Natural killer cell (primary cell): ENCODE results near the gene SULT4A1. TPM values are rescaled to one million over a fixed set of nuclear protein-coding genes. Genes with fewer than 3 reads are reported as not detected.

Experiments
- ATAC-seq, 3 donors: fragments of 150-1000 bp in 2 of 3; fragments of 200-7000 bp in 1 of 3; cut with Tn5 transposase; 1 replicate in 1 of 3; 2 replicates in 2 of 3; pipeline ENCODE4 v1.10.0; 2021; ENCODE audit warnings: mild to moderate bottlenecking in 2 of 3, moderate library complexity in 2 of 3
- DNase-seq, 2 donors: peaks; one replicate each; pipeline versions ENCODE4 v3.0.0 to v3.0.0-alpha.2; 2013 to 2021; ENCODE audit warnings: mixed read lengths in 1 of 2
- H3K27ac ChIP-seq: one replicate; pipeline ENCODE4 v1.5.1; 2013; ENCODE audit warnings: mild to moderate bottlenecking, low read length
- H3K27me3 ChIP-seq: one replicate; pipeline ENCODE4 v1.6.1; 2013; ENCODE audit warnings: low read length; ENCODE audit not compliant: control insufficient read depth, insufficient read depth
- H3K36me3 ChIP-seq: one replicate; pipeline ENCODE4 v1.6.1; 2013; ENCODE audit warnings: low read length; ENCODE audit not compliant: control insufficient read depth, insufficient read depth
- H3K4me1 ChIP-seq: one replicate; pipeline ENCODE4 v1.6.1; 2013; ENCODE audit warnings: low read length; ENCODE audit not compliant: control insufficient read depth, insufficient read depth
- H3K4me3 ChIP-seq: one replicate; pipeline ENCODE4 v1.5.1; 2013; ENCODE audit warnings: low read length
- H3K9me3 ChIP-seq: one replicate; pipeline ENCODE4 v1.6.1; 2013; ENCODE audit warnings: low read length; ENCODE audit not compliant: control insufficient read depth, insufficient read depth
- H3K27ac Mint-ChIP-seq, 2 donors: one replicate each; pipeline ENCODE4 v1.8.0; 2022; ENCODE audit warnings: mild to moderate bottlenecking in 2 of 2, mixed read lengths in 2 of 2, moderate library complexity in 1 of 2
- H3K27me3 Mint-ChIP-seq, 2 donors: one replicate each; pipeline ENCODE4 v1.8.0; 2022; ENCODE audit warnings: low read depth in 2 of 2, mixed read lengths in 2 of 2
- H3K36me3 Mint-ChIP-seq: one replicate; pipeline ENCODE4 v1.8.0; 2022; ENCODE audit warnings: mixed read lengths
- H3K4me1 Mint-ChIP-seq, 2 donors: one replicate each; pipeline ENCODE4 v1.8.0; 2022; ENCODE audit warnings: mixed read lengths in 2 of 2
- H3K4me3 Mint-ChIP-seq: one replicate; pipeline ENCODE4 v1.8.0; 2022; ENCODE audit warnings: mild to moderate bottlenecking, moderate library complexity, mixed read lengths
- H3K9me3 Mint-ChIP-seq, 2 donors: one replicate each; pipeline ENCODE4 v1.8.0; 2022; ENCODE audit warnings: mixed read lengths in 2 of 2
- WGBS: methylation state at CpG from one replicate; pipeline ENCODE4 v1.1.7; 2013; ENCODE audit warnings: missing lambda C conversion rate; ENCODE audit not compliant: insufficient coverage; 5-methylcytosine and 5-hydroxymethylcytosine counted together
- intact Hi-C: fragments of 100-400 bp; cut with micrococcal nuclease; formaldehyde crosslinking; loops from one replicate; pipeline ENCODE4 v1.14.2; 2022
- total RNA-seq, 4 donors: library from RNA; stranded (reverse); fragments of 120-200 nt in 1 of 4; gene quantifications; one replicate each; pipeline versions ENCODE4 v1.2.3 to v1.2.4, GENCODE V29; 2013 to 2022
- TF ChIP-seq, protein P1 (sequence below): fragments of 200-600 bp; IDR thresholded peaks from one replicate; pipeline ENCODE4 v1.8.0; 2022; ENCODE audit warnings: antibody characterized with exemption

The SULT4A1 gene
- total RNA-seq, 3 donors from 2014 or later (not counting 1 experiment from before 2014, with no cell fraction given), result not detected

- TF ChIP-seq, protein P1, sequence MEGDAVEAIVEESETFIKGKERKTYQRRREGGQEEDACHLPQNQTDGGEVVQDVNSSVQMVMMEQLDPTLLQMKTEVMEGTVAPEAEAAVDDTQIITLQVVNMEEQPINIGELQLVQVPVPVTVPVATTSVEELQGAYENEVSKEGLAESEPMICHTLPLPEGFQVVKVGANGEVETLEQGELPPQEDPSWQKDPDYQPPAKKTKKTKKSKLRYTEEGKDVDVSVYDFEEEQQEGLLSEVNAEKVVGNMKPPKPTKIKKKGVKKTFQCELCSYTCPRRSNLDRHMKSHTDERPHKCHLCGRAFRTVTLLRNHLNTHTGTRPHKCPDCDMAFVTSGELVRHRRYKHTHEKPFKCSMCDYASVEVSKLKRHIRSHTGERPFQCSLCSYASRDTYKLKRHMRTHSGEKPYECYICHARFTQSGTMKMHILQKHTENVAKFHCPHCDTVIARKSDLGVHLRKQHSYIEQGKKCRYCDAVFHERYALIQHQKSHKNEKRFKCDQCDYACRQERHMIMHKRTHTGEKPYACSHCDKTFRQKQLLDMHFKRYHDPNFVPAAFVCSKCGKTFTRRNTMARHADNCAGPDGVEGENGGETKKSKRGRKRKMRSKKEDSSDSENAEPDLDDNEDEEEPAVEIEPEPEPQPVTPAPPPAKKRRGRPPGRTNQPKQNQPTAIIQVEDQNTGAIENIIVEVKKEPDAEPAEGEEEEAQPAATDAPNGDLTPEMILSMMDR, result no peak
- Histone ChIP-seq H3K27me3 (peaks cover 6% of the 10 kb centered on the region), H3K36me3 (no peaks in the 10 kb centered on the region), H3K4me1 (peaks cover 5% of the 10 kb centered on the region), H3K4me3 (no peak overlapping the region), H3K9me3 (no peaks in the 10 kb centered on the region), H3K27ac (no peak overlapping the region)
- intact Hi-C loops, result no loop called here
- Mint-ChIP-seq H3K36me3 (no peaks in the 10 kb centered on the region), H3K27me3 (peaks cover 28 to 29% of the 10 kb centered on the region in 2 donors), H3K27ac (no peak overlapping the region), H3K4me3 (no peak overlapping the region), H3K4me1 (peaks cover under 1 to 5% of the 10 kb centered on the region in 2 donors), H3K9me3 (peaks cover 0 to 2% of the 10 kb centered on the region in 2 donors)
- DNase-seq, result no peak
- ATAC-seq, result no peak
- 63% methylated on average over 4 of the region's 4 CpGs for WGBS
These were observed 27.5 kb upstream of the SULT4A1 start for GRCh38 chr22:43889860-43890253.

- Histone ChIP-seq H3K4me1 (peaks cover 10% of the 10 kb centered on the region), H3K36me3 (no peaks in the 10 kb centered on the region), H3K27me3 (peaks cover 6% of the 10 kb centered on the region), H3K4me3 (no peak overlapping the region), H3K9me3 (no peaks in the 10 kb centered on the region), H3K27ac (no peak overlapping the region)
- intact Hi-C loops, result no loop called here
- peaks cover 6 to 11% of the 10 kb centered on the region in 2 donors for H3K4me1 Mint-ChIP-seq
- peaks cover 28 to 29% of the 10 kb centered on the region in 2 donors for H3K27me3 Mint-ChIP-seq
- DNase-seq (no peak), ATAC-seq (no peak)
- 75% methylated on average over 15 of the region's 16 CpGs for WGBS
- no peak overlapping the region for H3K4me3 Mint-ChIP-seq
- TF ChIP-seq, protein P1, result no peak
- H3K36me3 Mint-ChIP-seq, result no peaks in the 10 kb centered on the region
- H3K27ac Mint-ChIP-seq, result no peak overlapping the region
- peaks cover 0 to 2% of the 10 kb centered on the region in 2 donors for H3K9me3 Mint-ChIP-seq
These were observed 27.0 kb upstream of the SULT4A1 start for GRCh38 chr22:43889201-43889859.

DNA sequence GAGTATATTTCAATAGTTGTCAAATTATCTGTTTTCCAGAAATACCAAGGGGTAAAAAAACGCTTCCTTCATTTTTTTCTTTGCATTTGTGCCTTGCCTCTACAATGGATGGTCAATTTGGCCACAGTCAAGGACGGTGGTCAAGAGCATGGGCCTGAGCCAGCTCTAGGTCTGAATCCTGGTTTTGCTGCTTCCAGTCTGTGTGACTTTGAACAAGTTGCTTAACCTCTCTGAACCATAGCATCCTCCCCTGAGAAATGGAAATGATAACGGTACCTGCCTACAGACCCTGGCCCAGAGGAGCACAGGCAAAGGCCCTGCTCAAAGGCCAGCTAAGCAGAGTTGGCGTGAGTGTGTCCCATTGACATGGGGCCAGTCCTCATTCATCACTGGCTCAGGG is 26.4 kb upstream of the SULT4A1 start:
- Histone ChIP-seq H3K9me3 (no peaks in the 10 kb centered on the region), H3K36me3 (no peaks in the 10 kb centered on the region), H3K4me1 (peaks cover 13% of the 10 kb centered on the region), H3K27ac (no peak overlapping the region), H3K4me3 (no peak overlapping the region), H3K27me3 (peaks cover 6% of the 10 kb centered on the region)
- intact Hi-C loops, result no loop called here
- H3K27me3 Mint-ChIP-seq, result peaks cover 26% of the 10 kb centered on the region in 2 donors
- no peak for DNase-seq
- TF ChIP-seq, protein P1, result no peak
- no peaks in the 10 kb centered on the region for H3K36me3 Mint-ChIP-seq
- H3K4me1 Mint-ChIP-seq, result peaks cover 8 to 17% of the 10 kb centered on the region in 2 donors
- ATAC-seq, result no peak
- no peak overlapping the region for H3K27ac Mint-ChIP-seq
- peaks cover 0 to 2% of the 10 kb centered on the region in 2 donors for H3K9me3 Mint-ChIP-seq
- WGBS, result 80% methylated on average over 3 of the region's 4 CpGs
- no peak overlapping the region for H3K4me3 Mint-ChIP-seq

- TF ChIP-seq, protein P1, result no peak
- no peak overlapping the region for H3K4me3 Mint-ChIP-seq
- Histone ChIP-seq H3K27me3 (peaks cover 6% of the 10 kb centered on the region), H3K4me1 (peaks cover 16% of the 10 kb centered on the region), H3K36me3 (no peaks in the 10 kb centered on the region), H3K4me3 (no peak overlapping the region), H3K27ac (no peak overlapping the region), H3K9me3 (no peaks in the 10 kb centered on the region)
- WGBS, result 75% methylated on average over 4 of the region's 4 CpGs
- H3K27ac Mint-ChIP-seq, result no peak overlapping the region
- ATAC-seq, result no peak
- H3K27me3 Mint-ChIP-seq, result peaks cover 20 to 26% of the 10 kb centered on the region in 2 donors
- DNase-seq, result no peak
- intact Hi-C loops, result no loop called here
- no peaks in the 10 kb centered on the region for H3K36me3 Mint-ChIP-seq
- H3K9me3 Mint-ChIP-seq, result peaks cover 0 to 2% of the 10 kb centered on the region in 2 donors
- H3K4me1 Mint-ChIP-seq, result peaks cover 12 to 26% of the 10 kb centered on the region in 2 donors
These were observed 25.1 kb upstream of the SULT4A1 start for GRCh38 chr22:43887391-43887790.
